Natural killer cell (primary cell): ENCODE results near the gene EIF3K. TPM values are rescaled to one million over a fixed set of nuclear protein-coding genes. Genes with fewer than 3 reads are reported as not detected.
"Not testable (repeated sequence)": the region's sequence is repeated elsewhere in the genome, so short reads cannot be mapped to it uniquely, and the experiment has no call there.

Experiments used
- ATAC-seq, 3 donors: fragments of 150-1000 bp in 2 of 3; fragments of 200-7000 bp in 1 of 3; cut with Tn5 transposase; 1 replicate in 1 of 3; 2 replicates in 2 of 3; pipeline ENCODE4 v1.10.0; 2021; ENCODE audit warnings: mild to moderate bottlenecking in 2 of 3, moderate library complexity in 2 of 3
- DNase-seq, 2 donors: peaks; one replicate each; pipeline versions ENCODE4 v3.0.0 to v3.0.0-alpha.2; 2013 to 2021; ENCODE audit warnings: mixed read lengths in 1 of 2
- H3K27ac ChIP-seq: one replicate; pipeline ENCODE4 v1.5.1; 2013; ENCODE audit warnings: mild to moderate bottlenecking, low read length
- H3K27me3 ChIP-seq: one replicate; pipeline ENCODE4 v1.6.1; 2013; ENCODE audit warnings: low read length; ENCODE audit not compliant: control insufficient read depth, insufficient read depth
- H3K36me3 ChIP-seq: one replicate; pipeline ENCODE4 v1.6.1; 2013; ENCODE audit warnings: low read length; ENCODE audit not compliant: control insufficient read depth, insufficient read depth
- H3K4me1 ChIP-seq: one replicate; pipeline ENCODE4 v1.6.1; 2013; ENCODE audit warnings: low read length; ENCODE audit not compliant: control insufficient read depth, insufficient read depth
- H3K4me3 ChIP-seq: one replicate; pipeline ENCODE4 v1.5.1; 2013; ENCODE audit warnings: low read length
- H3K9me3 ChIP-seq: one replicate; pipeline ENCODE4 v1.6.1; 2013; ENCODE audit warnings: low read length; ENCODE audit not compliant: control insufficient read depth, insufficient read depth
- H3K27ac Mint-ChIP-seq, 2 donors: one replicate each; pipeline ENCODE4 v1.8.0; 2022; ENCODE audit warnings: mild to moderate bottlenecking in 2 of 2, mixed read lengths in 2 of 2, moderate library complexity in 1 of 2
- H3K27me3 Mint-ChIP-seq, 2 donors: one replicate each; pipeline ENCODE4 v1.8.0; 2022; ENCODE audit warnings: low read depth in 2 of 2, mixed read lengths in 2 of 2
- H3K36me3 Mint-ChIP-seq: one replicate; pipeline ENCODE4 v1.8.0; 2022; ENCODE audit warnings: mixed read lengths
- H3K4me1 Mint-ChIP-seq, 2 donors: one replicate each; pipeline ENCODE4 v1.8.0; 2022; ENCODE audit warnings: mixed read lengths in 2 of 2
- H3K4me3 Mint-ChIP-seq: one replicate; pipeline ENCODE4 v1.8.0; 2022; ENCODE audit warnings: mild to moderate bottlenecking, moderate library complexity, mixed read lengths
- H3K9me3 Mint-ChIP-seq, 2 donors: one replicate each; pipeline ENCODE4 v1.8.0; 2022; ENCODE audit warnings: mixed read lengths in 2 of 2
- CTCF ChIP-seq: fragments of 200-600 bp; IDR thresholded peaks from one replicate; pipeline ENCODE4 v1.8.0; 2022; ENCODE audit warnings: antibody characterized with exemption
- WGBS: methylation state at CpG from one replicate; pipeline ENCODE4 v1.1.7; 2013; ENCODE audit warnings: missing lambda C conversion rate; ENCODE audit not compliant: insufficient coverage; 5-methylcytosine and 5-hydroxymethylcytosine counted together
- intact Hi-C: fragments of 100-400 bp; cut with micrococcal nuclease; formaldehyde crosslinking; loops from one replicate; pipeline ENCODE4 v1.14.2; 2022
- total RNA-seq, 4 donors: library from RNA; stranded (reverse); fragments of 120-200 nt in 1 of 4; gene quantifications; one replicate each; pipeline versions ENCODE4 v1.2.3 to v1.2.4, GENCODE V29; 2013 to 2022

The EIF3K gene
- total RNA-seq, 3 donors from 2014 or later (not counting 1 experiment from before 2014, with no cell fraction given): 232 to 262 (median 238) TPM

GRCh38 chr19:38577826-38578225, 41.2 kb upstream of the EIF3K start:
- Histone ChIP-seq H3K9me3 (no peaks in the 10 kb centered on the region), H3K27ac (no peak overlapping the region), H3K4me3 (no peak overlapping the region), H3K27me3 (no peaks in the 10 kb centered on the region), H3K36me3 (no peaks in the 10 kb centered on the region), H3K4me1 (peaks cover 14% of the 10 kb centered on the region)
- TF ChIP-seq CTCF: no peak
- intact Hi-C loops: no loop called here
- WGBS: 94% methylated on average over 10 of the region's 11 CpGs
- Mint-ChIP-seq H3K4me1 (peaks cover 0 to 5% of the 10 kb centered on the region in 2 donors), H3K27ac (no peak overlapping the region), H3K4me3 (no peak overlapping the region), H3K36me3 (no peaks in the 10 kb centered on the region), H3K27me3 (no peaks in the 10 kb centered on the region), H3K9me3 (no peaks in the 10 kb centered on the region)
- ATAC-seq (no peak), DNase-seq (no peak)

- H3K27ac ChIP-seq, H3K9me3 ChIP-seq, H3K27ac Mint-ChIP-seq, intact Hi-C loops, ATAC-seq, H3K4me3 ChIP-seq, H3K27me3 ChIP-seq, H3K36me3 ChIP-seq, H3K4me3 Mint-ChIP-seq, H3K36me3 Mint-ChIP-seq, H3K9me3 Mint-ChIP-seq, H3K27me3 Mint-ChIP-seq: not testable (repeated sequence)
- peaks cover 24% of the 10 kb centered on the region for H3K4me1 ChIP-seq
- peak in 1 of 2 donors; percentile 49 for DNase-seq
- peaks cover 6 to 11% of the 10 kb centered on the region in 2 donors for H3K4me1 Mint-ChIP-seq
- WGBS: 70% methylated on average over 5 of the region's 6 CpGs
Measured at GRCh38 chr19:38579304-38579703, 39.7 kb upstream of the EIF3K start.

- no peak for TF ChIP-seq CTCF
- Histone ChIP-seq H3K9me3 (no peaks in the 10 kb centered on the region), H3K27me3 (no peaks in the 10 kb centered on the region), H3K27ac (no peak overlapping the region), H3K4me3 (no peak overlapping the region), H3K36me3 (no peaks in the 10 kb centered on the region), H3K4me1 (peaks cover 24% of the 10 kb centered on the region)
- DNase-seq (no peak), ATAC-seq (no peak)
- Mint-ChIP-seq H3K9me3 (no peaks in the 10 kb centered on the region), H3K36me3 (no peaks in the 10 kb centered on the region), H3K4me3 (no peak overlapping the region), H3K27ac (no peak overlapping the region), H3K4me1 (peaks cover 6 to 11% of the 10 kb centered on the region in 2 donors), H3K27me3 (no peaks in the 10 kb centered on the region)
- intact Hi-C loops: no loop called here
- WGBS: 96% methylated on average over 15 of the region's 15 CpGs
Measured at GRCh38 chr19:38580080-38580479, 38.9 kb upstream of the EIF3K start.

- intact Hi-C loops: no loop called here
- ATAC-seq (no peak), DNase-seq (no peak)
- WGBS: 77% methylated on average over 14 of the region's 14 CpGs
- Histone ChIP-seq H3K4me1 (peaks cover 24% of the 10 kb centered on the region), H3K9me3 (no peaks in the 10 kb centered on the region), H3K27me3 (no peaks in the 10 kb centered on the region), H3K27ac (no peak overlapping the region), H3K36me3 (peaks cover 11% of the 10 kb centered on the region), H3K4me3 (no peak overlapping the region)
- Mint-ChIP-seq H3K36me3 (no peaks in the 10 kb centered on the region), H3K27ac (no peak overlapping the region), H3K9me3 (no peaks in the 10 kb centered on the region), H3K4me1 (peaks cover 6 to 15% of the 10 kb centered on the region in 2 donors), H3K27me3 (no peaks in the 10 kb centered on the region), H3K4me3 (no peak overlapping the region)
- TF ChIP-seq CTCF: no peak
Measured at GRCh38 chr19:38583219-38583984, 35.6 kb upstream of the EIF3K start.
